SIG-M5 (cell line): ENCODE data around the gene COL5A1.

ENCODE experiments used
- DNase-seq: peaks from one replicate; lab custom pipeline; 2025; lab: John Stamatoyannopoulos, UW

The COL5A1 gene

DNA sequence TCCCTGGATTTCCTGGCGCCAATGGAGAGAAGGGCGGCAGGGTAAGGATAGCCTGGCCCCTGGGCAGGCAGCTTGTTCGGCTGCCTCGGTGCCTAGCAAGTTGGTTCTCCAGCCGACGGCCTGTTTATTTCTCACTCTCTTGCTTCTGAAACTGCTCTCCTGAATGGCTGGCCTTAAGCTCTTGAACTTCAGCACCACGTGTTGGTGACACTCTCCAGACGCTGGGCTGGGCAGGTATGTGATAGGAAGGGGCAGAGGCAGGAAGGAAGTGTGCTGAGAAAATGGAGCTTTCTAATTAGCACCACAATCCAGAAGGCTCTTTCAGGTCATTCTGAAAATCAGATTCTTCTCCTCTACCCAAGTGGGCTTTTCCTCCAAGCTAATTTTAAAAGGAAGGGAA is 147.6 kb downstream of the COL5A1 start:
- no peak for DNase-seq

DNA sequence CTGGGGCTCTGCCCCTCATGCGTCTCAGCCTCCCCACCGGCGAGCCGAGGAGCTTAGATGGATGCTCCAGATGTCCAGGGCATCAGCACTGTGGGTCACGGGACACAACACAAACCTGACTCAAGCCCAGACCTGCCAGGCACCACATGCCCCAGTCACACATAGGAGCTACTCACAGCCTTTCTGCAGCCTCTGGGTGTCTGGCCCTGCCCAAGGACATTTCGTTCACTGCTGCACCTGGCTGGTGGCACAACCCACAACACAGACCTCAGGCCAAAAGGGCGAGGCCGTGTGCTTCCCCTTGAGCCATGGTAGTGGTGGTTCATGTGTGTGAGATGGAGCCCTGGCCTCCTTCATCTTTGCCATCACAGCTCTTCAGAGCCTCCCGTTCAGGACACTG is 149.4 kb downstream of the COL5A1 start:
- DNase-seq: no peak

DNA sequence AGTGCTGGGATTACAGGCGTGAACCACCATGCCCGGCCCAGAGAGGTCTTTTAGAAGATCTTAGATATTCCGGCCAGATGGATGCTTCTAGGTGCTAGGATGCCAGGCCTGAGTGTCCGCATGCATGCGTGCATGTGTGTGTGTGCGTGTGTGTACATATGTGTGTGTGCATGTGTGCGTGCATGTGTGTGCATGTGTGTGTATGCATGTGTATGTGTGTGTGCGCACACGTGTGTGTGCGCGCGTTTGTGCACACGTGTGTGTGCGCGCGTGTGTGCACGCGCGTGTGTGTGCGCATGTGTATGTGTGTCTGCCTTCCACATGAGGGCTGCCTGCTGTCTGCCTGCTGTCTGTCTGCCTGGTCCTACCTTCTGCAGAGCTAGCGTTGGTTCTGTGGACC is 151.0 kb downstream of the COL5A1 start:
- DNase-seq: no peak

GRCh38 chr9:134793288-134794188 is 151.9 kb downstream of the COL5A1 start:
- DNase-seq: no peak

GRCh38 chr9:134794663-134795370 is 153.2 kb downstream of the COL5A1 start:
- no peak for DNase-seq

DNA sequence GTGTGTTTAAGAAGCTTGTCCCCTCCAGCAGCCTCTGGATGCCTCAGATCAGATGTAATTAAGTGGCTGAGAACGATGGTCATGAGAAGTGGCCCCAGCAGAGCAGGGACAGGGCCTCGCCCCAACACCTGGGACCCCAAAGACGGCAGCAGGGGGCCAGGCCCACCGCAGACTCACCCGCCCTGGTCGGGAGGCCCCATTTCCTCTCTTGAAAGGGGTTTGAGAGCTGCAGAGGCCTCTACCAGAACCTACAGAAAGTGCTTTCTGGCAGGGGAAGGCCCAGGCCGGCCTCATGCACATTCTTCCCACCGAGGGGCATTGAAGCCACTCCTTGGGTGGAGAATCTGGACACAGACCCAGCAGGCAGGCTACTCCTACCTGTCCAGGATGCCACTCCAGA is 153.8 kb downstream of the COL5A1 start:
- DNase-seq: no peak

DNA sequence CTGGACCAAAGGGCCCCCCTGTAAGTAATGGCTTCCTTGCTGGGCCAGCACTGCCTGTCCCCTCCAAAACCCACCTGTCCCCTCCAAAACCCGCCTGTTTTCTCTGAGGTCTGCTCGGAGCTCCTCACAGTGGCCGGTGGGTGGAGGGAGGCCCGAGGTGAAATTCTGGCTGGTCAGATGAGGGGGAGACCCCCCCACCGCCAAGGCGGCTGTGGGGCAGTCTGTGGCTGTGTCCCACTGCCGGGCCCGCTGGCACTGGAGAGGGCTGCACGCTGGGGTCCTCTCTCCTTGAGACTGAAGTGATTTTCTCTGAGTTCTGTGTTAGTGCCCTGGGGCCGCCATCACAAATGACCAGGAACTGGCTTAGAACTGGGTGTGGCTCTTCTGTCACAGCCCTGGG is 155.3 kb downstream of the COL5A1 start:
- DNase-seq: no peak

- DNase-seq: no peak
Observed at GRCh38 chr9:134800791-134801339, 159.3 kb downstream of the COL5A1 start.

- DNase-seq: no peak
Observed at GRCh38 chr9:134802216-134802795, 160.7 kb downstream of the COL5A1 start.

DNA sequence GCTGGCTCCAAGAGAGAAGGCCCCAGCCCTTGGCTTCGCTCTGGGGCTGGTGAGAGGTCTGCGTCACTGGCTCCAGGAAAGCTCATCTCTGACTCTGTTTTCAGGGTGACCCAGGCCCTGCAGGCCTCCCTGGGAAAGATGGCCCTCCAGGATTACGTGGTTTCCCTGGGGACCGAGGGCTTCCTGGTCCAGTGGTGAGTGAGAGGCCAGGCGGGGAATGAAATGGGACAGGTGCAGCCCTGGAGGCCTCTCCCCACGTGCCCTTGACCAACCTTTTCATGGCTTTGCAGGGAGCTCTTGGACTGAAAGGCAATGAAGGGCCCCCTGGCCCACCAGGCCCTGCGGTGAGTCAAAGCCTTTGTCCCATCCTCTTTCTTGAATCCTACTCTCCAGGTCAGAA is 163.3 kb downstream of the COL5A1 start:
- DNase-seq: no peak

- no peak for DNase-seq
Observed at GRCh38 chr9:134807716-134808446, 166.3 kb downstream of the COL5A1 start.

DNA sequence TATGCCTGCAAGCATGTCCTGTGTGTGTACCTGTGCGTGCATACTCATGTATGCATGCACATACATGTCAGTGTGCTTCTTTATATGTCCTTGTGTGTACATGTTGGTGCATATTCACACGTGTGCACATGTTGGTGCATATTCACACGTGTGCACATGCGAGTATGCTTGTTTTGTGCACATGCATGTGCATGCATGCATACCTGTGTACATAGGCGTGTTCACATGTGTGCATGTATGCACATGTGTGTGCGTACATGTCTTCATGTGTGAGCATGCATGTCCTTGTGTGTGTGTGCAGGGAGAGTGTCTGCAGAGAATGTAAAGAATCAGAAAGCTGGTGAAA is 166.8 kb downstream of the COL5A1 start:
- no peak for DNase-seq

DNA sequence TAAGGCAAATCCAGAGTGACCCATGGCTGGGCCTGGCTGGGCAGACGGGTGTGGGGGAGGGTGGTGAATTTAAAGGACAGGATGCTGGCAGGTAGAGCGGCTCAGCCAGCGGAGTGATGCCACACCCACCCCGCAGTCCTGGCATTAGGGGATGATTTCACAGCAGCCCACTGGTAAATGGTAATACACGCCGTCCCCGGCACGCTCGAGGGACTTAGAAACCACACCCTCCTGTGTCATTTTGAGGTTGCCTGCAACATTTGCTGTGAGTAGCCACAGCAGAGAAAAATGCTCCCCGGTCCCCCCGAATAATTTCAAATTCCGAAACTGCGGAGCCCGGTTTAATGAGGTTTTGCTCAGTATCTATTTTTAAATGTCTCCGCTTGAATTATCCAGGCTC is 167.7 kb downstream of the COL5A1 start:
- DNase-seq: no peak

GRCh38 chr9:134809826-134810225 is 168.2 kb downstream of the COL5A1 start:
- no peak for DNase-seq

DNA sequence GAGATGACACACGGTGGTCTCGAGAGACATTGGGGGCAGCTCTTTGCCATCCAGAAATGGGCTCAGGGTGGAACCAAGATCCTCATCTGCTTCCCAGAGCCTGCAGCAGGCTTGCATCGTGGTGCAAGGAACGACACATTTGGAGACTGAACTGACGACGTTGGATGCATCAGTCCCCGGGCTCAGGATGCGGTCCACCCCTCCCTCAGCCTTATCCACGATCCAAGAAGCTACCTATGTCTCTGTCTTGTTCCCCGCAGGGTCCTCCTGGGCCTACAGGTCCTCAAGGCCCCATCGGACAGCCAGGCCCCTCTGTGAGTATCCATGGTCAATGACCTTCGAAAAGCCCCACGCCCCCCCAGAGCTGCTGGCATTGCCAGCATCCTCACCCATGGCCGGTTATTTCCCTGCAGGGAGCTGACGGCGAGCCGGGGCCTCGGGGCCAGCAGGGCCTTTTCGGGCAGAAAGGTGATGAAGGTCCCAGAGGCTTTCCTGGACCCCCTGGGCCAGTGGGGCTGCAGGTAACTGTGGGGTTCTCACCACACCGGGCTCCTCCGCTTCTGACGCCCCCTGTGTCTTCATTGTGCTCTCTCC is 169.6 kb downstream of the COL5A1 start:
- no peak for DNase-seq

DNA sequence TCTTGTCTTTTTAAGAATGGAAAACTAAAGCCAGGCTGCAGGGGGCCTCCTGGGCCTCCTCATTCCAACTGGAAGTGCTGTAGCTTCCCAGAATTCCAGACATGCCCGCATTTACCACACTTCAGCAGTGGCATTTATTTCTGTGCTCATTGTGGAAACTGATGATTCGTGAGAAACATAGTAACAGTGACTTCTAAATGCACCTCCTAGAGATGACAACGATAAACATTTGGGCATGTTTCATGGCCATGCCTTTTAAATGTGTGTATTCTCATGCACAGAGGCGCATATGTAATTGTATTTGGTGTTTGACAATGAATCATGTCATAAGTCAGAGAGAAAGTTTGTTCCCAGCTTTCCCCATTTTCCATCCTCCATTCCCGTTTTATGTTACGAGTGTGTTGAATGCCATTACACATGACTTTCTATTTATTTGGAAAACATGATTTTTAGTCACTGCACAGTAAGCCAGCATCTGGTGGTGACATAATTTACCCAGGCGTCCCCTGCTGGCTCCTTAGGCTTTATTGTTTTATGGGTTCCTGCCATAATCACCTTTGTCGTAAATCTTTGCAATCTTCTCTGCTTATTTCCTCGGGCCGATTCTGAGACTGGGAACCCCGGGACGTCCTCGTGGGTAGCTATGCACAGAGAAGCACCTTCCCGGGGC is 170.2 kb downstream of the COL5A1 start:
- DNase-seq: no peak

DNA sequence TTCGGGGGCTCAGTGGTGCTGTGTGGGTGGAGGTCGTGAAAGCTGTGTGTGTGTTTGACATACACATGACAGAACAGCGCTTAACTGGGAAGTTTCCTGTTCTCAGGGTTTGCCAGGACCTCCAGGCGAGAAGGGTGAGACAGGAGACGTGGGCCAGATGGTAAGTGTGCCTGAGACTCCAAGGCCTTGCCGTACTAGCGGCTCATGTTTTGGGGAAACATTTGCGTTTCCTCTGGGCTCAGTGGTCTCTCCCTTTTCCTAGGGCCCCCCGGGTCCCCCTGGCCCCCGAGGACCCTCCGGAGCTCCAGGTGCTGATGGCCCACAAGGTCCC is 170.7 kb downstream of the COL5A1 start:
- DNase-seq: no peak

GRCh38 chr9:134813841-134814240 is 172.2 kb downstream of the COL5A1 start:
- no peak for DNase-seq

DNA sequence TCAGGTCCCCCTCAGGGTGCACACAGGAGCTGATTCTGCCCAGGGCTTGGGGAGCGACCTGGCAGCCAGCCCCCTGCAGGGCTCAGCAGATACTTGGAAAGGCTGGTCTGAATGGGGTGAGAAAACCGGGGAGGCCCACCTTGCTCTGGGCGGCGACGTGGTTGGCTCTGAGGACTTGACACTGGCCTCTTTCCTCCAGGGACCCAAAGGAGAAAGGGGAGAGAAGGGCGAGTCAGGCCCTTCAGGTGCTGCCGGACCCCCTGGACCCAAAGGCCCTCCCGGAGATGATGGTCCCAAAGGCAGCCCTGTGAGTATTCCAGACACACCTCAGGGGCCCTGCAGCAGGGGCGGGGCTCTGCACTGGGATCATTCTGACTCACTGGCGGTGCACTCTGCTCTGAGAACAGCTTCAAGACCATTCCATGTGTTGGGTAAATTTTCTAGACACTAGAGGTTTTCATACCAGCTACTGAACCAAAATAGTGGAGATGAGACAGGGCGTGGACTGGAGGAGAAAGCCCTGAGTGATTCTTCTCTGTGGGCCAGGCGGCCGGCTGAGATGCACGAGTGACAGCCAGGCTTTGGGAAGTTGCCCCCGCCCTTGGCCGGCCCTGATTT is 173.1 kb downstream of the COL5A1 start:
- no peak for DNase-seq

GRCh38 chr9:134815435-134816214 is 174.0 kb downstream of the COL5A1 start:
- DNase-seq: no peak
